ENCODE measurements around the gene TDRD7.

DNA sequence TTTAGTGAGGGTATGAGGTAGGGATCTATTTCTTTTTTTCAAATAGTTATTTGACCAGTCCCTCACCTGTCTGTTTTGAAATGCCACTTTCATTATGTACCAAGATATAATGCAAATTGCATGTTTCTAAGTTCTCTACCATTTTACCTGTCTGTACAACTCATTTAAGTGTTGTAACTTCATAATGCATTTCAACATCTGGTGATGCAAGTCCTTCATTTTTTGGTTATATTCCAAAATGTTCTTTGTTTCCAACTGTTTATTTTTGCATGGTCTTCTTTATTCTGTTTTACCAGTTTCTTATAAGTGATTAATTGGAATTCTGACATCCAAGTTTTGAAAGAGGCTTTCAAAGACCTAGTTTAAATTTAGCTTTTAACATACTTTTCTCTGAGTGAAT lies 26.8 kb downstream of the TDRD7 start:
- no peak for TF ChIP-seq TAF1 (IDR thresholded peaks at IDR 0.05; ENCODE audit: borderline replicate concordance, insufficient read depth, low read length)
- no peak for TF ChIP-seq POLR2AphosphoS5 (IDR thresholded peaks at IDR 0.05; ENCODE audit: low read depth, low read length)
- TF ChIP-seq, protein P1, sequence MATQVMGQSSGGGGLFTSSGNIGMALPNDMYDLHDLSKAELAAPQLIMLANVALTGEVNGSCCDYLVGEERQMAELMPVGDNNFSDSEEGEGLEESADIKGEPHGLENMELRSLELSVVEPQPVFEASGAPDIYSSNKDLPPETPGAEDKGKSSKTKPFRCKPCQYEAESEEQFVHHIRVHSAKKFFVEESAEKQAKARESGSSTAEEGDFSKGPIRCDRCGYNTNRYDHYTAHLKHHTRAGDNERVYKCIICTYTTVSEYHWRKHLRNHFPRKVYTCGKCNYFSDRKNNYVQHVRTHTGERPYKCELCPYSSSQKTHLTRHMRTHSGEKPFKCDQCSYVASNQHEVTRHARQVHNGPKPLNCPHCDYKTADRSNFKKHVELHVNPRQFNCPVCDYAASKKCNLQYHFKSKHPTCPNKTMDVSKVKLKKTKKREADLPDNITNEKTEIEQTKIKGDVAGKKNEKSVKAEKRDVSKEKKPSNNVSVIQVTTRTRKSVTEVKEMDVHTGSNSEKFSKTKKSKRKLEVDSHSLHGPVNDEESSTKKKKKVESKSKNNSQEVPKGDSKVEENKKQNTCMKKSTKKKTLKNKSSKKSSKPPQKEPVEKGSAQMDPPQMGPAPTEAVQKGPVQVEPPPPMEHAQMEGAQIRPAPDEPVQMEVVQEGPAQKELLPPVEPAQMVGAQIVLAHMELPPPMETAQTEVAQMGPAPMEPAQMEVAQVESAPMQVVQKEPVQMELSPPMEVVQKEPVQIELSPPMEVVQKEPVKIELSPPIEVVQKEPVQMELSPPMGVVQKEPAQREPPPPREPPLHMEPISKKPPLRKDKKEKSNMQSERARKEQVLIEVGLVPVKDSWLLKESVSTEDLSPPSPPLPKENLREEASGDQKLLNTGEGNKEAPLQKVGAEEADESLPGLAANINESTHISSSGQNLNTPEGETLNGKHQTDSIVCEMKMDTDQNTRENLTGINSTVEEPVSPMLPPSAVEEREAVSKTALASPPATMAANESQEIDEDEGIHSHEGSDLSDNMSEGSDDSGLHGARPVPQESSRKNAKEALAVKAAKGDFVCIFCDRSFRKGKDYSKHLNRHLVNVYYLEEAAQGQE (IDR thresholded peaks at IDR 0.05; ENCODE audit: insufficient read depth in 1 of 2, low read depth in 2 of 2, low read length in 2 of 2), result no peak
- no peak for TF ChIP-seq SIN3A (IDR thresholded peaks at IDR 0.05; ENCODE audit: borderline replicate concordance, insufficient read depth, low read length)
- no peak for TF ChIP-seq FOXP2 (optimal IDR thresholded peaks at IDR 0.05; ENCODE audit: borderline replicate concordance, extremely low read depth, extremely low read length, insufficient read depth)
